Measurements from ENCODE around the gene PEF1. TPM values are rescaled to one million over a fixed set of nuclear protein-coding genes. Genes with fewer than 3 reads are reported as not detected.

Gene PEF1
- total and polyA plus RNA-seq, 2 experiments from 2014 or later, result 22.3 to 68.5 TPM

- peaks cover 43% of the 10 kb centered on the region for H3K4me1 Mint-ChIP-seq
- ATAC-seq, result no peak
- H3K9me3 Mint-ChIP-seq, result no peaks in the 10 kb centered on the region
- Histone ChIP-seq H3K27ac (ENCODE audit: low read depth) (no peak overlapping the region), H2AFZ (no peak overlapping the region), H4K20me1 (replicated peaks; ENCODE audit: insufficient read depth) (peaks cover 4% of the 10 kb centered on the region; the same call in 1 of the 2 replicates), H3F3A (replicated peaks; ENCODE audit: low read depth) (peaks cover 6% of the 10 kb centered on the region), H3K27me3 (ENCODE audit: insufficient read depth) (peaks cover 9% of the 10 kb centered on the region), H3K4me1 (ENCODE audit: insufficient read depth) (peaks cover 50% of the 10 kb centered on the region), H3K9me2 (ENCODE audit: insufficient read depth) (no peaks in the 10 kb centered on the region), H3K4me2 (no peak overlapping the region), H3K36me3 (ENCODE audit: insufficient read depth) (no peaks in the 10 kb centered on the region), H3K4me3 (no peak overlapping the region), H3K79me2 (replicated peaks; ENCODE audit: insufficient read depth) (no peaks in the 10 kb centered on the region)
- H3K36me3 Mint-ChIP-seq (ENCODE audit: low read depth), result no peaks in the 10 kb centered on the region
- no peak for DNase-seq (ENCODE audit: low spot score)
- no peak overlapping the region for H3K27ac Mint-ChIP-seq
- no peak overlapping the region for H3K4me3 Mint-ChIP-seq
- H3K27me3 Mint-ChIP-seq (ENCODE audit: insufficient read depth, low read depth, poor library complexity), result peaks cover 18% of the 10 kb centered on the region
- TF ChIP-seq NANOG (IDR thresholded peaks at IDR 0.05; ENCODE audit: borderline replicate concordance), result no peak
- TF ChIP-seq CTCF (conservative IDR thresholded peaks at IDR 0.05; ENCODE audit: low read depth in 2 of 2), result no peak
- no peak for TF ChIP-seq EZH2 (IDR thresholded peaks at IDR 0.05; ENCODE audit: low read depth, unreplicated experiment)
- no peak for TF ChIP-seq POLR2AphosphoS5 (IDR thresholded peaks at IDR 0.05; ENCODE audit: low read depth)
- TF ChIP-seq STAT1 (IDR thresholded peaks at IDR 0.05; ENCODE audit: unreplicated experiment), result no peak
- TF ChIP-seq, protein P1, sequence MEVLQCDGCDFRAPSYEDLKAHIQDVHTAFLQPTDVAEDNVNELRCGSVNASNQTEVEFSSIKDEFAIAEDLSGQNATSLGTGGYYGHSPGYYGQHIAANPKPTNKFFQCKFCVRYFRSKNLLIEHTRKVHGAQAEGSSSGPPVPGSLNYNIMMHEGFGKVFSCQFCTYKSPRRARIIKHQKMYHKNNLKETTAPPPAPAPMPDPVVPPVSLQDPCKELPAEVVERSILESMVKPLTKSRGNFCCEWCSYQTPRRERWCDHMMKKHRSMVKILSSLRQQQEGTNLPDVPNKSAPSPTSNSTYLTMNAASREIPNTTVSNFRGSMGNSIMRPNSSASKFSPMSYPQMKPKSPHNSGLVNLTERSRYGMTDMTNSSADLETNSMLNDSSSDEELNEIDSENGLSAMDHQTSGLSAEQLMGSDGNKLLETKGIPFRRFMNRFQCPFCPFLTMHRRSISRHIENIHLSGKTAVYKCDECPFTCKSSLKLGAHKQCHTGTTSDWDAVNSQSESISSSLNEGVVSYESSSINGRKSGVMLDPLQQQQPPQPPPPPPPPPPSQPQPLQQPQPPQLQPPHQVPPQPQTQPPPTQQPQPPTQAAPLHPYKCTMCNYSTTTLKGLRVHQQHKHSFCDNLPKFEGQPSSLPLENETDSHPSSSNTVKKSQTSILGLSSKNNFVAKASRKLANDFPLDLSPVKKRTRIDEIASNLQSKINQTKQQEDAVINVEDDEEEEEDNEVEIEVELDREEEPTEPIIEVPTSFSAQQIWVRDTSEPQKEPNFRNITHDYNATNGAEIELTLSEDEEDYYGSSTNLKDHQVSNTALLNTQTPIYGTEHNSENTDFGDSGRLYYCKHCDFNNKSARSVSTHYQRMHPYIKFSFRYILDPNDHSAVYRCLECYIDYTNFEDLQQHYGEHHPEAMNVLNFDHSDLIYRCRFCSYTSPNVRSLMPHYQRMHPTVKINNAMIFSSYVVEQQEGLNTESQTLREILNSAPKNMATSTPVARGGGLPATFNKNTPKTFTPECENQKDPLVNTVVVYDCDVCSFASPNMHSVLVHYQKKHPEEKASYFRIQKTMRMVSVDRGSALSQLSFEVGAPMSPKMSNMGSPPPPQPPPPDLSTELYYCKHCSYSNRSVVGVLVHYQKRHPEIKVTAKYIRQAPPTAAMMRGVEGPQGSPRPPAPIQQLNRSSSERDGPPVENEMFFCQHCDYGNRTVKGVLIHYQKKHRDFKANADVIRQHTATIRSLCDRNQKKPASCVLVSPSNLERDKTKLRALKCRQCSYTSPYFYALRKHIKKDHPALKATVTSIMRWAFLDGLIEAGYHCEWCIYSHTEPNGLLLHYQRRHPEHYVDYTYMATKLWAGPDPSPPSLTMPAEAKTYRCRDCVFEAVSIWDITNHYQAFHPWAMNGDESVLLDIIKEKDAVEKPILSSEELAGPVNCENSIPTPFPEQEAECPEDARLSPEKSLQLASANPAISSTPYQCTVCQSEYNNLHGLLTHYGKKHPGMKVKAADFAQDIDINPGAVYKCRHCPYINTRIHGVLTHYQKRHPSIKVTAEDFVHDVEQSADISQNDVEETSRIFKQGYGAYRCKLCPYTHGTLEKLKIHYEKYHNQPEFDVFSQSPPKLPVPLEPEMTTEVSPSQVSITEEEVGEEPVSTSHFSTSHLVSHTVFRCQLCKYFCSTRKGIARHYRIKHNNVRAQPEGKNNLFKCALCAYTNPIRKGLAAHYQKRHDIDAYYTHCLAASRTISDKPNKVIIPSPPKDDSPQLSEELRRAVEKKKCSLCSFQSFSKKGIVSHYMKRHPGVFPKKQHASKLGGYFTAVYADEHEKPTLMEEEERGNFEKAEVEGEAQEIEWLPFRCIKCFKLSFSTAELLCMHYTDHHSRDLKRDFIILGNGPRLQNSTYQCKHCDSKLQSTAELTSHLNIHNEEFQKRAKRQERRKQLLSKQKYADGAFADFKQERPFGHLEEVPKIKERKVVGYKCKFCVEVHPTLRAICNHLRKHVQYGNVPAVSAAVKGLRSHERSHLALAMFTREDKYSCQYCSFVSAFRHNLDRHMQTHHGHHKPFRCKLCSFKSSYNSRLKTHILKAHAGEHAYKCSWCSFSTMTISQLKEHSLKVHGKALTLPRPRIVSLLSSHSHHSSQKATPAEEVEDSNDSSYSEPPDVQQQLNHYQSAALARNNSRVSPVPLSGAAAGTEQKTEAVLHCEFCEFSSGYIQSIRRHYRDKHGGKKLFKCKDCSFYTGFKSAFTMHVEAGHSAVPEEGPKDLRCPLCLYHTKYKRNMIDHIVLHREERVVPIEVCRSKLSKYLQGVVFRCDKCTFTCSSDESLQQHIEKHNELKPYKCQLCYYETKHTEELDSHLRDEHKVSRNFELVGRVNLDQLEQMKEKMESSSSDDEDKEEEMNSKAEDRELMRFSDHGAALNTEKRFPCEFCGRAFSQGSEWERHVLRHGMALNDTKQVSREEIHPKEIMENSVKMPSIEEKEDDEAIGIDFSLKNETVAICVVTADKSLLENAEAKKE (CRISPR knock-in tag; IDR thresholded peaks at IDR 0.05), result no peak
- no peak for TF ChIP-seq ETS1 (IDR thresholded peaks at IDR 0.05)
- TF ChIP-seq ZNF331 (CRISPR knock-in tag; IDR thresholded peaks at IDR 0.05; ENCODE audit: low read depth), result no peak
- TF ChIP-seq ZNF114 (CRISPR knock-in tag; IDR thresholded peaks at IDR 0.05), result no peak
- TF ChIP-seq, protein P2, sequence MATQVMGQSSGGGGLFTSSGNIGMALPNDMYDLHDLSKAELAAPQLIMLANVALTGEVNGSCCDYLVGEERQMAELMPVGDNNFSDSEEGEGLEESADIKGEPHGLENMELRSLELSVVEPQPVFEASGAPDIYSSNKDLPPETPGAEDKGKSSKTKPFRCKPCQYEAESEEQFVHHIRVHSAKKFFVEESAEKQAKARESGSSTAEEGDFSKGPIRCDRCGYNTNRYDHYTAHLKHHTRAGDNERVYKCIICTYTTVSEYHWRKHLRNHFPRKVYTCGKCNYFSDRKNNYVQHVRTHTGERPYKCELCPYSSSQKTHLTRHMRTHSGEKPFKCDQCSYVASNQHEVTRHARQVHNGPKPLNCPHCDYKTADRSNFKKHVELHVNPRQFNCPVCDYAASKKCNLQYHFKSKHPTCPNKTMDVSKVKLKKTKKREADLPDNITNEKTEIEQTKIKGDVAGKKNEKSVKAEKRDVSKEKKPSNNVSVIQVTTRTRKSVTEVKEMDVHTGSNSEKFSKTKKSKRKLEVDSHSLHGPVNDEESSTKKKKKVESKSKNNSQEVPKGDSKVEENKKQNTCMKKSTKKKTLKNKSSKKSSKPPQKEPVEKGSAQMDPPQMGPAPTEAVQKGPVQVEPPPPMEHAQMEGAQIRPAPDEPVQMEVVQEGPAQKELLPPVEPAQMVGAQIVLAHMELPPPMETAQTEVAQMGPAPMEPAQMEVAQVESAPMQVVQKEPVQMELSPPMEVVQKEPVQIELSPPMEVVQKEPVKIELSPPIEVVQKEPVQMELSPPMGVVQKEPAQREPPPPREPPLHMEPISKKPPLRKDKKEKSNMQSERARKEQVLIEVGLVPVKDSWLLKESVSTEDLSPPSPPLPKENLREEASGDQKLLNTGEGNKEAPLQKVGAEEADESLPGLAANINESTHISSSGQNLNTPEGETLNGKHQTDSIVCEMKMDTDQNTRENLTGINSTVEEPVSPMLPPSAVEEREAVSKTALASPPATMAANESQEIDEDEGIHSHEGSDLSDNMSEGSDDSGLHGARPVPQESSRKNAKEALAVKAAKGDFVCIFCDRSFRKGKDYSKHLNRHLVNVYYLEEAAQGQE (IDR thresholded peaks at IDR 0.05; ENCODE audit: unreplicated experiment), result no peak
- TF ChIP-seq CREB1 (CRISPR knock-in tag; IDR thresholded peaks at IDR 0.05; ENCODE audit: low read depth), result no peak
- TF ChIP-seq EZH2phosphoT487 (IDR thresholded peaks at IDR 0.05; ENCODE audit: unreplicated experiment), result no peak
- no peak for TF ChIP-seq JUNB (IDR thresholded peaks at IDR 0.05; ENCODE audit: unreplicated experiment)
Observed at GRCh38 chr1:31583995-31584868, 60.4 kb downstream of the PEF1 start.

Measured in GM23338 (cell line).